ENCODE measurements around the gene TBC1D14.

DNA sequence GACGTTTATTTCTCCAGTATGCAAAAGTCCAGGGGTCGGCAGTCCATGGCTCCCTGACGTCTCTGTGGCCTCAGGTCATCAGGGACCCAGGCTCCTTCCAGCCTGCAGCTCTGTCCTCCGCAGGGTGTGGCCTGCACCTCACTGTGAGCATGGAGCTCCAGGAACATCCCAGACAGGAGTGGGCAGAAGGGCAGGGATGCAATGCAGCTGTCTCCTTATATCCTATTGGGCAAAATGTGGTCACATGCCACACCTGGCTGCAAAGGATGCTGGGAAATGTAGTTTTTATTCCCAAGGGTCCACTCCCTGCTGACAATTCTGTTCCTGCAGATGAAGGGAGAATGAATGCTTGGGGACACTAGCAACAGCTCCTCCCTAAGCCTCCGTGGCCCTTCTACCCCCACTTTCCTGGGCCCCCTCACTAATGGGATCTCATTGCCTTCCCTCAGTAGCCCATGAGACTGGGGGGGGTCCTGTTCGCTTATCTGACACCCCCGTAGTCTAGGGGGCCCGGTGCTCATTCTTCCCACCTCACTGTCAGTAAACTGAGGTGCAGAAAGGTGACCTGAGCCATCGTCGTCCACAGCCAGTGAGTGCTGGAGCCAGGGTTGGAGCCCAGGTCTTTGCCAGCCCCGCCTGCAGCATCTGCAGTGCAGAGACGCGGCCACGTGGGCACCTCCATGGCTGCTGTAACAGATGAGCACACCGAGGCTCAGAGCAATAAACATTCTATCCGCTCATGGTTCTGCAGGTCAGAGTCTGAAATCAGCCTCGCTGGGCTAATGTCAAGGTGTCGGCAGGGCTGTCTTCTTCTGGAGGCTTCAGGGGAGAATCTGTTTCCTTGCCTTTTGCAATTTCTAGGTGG lies 164.1 kb downstream of the TBC1D14 start:
- TF ChIP-seq POLR2AphosphoS5 (IDR thresholded peaks at IDR 0.05) (no peak), POLR2A (IDR thresholded peaks at IDR 0.05) (no peak), EP300 (IDR thresholded peaks at IDR 0.05) (no peak)
- TF ChIP-seq, protein P1, sequence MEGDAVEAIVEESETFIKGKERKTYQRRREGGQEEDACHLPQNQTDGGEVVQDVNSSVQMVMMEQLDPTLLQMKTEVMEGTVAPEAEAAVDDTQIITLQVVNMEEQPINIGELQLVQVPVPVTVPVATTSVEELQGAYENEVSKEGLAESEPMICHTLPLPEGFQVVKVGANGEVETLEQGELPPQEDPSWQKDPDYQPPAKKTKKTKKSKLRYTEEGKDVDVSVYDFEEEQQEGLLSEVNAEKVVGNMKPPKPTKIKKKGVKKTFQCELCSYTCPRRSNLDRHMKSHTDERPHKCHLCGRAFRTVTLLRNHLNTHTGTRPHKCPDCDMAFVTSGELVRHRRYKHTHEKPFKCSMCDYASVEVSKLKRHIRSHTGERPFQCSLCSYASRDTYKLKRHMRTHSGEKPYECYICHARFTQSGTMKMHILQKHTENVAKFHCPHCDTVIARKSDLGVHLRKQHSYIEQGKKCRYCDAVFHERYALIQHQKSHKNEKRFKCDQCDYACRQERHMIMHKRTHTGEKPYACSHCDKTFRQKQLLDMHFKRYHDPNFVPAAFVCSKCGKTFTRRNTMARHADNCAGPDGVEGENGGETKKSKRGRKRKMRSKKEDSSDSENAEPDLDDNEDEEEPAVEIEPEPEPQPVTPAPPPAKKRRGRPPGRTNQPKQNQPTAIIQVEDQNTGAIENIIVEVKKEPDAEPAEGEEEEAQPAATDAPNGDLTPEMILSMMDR (IDR thresholded peaks at IDR 0.05), result no peak

All from sigmoid colon (tissue), 4 donors.